Thyroid gland (tissue), 4 donors: Measurements from ENCODE around the gene ZBTB4. TPM values are rescaled to one million over a fixed set of nuclear protein-coding genes. Genes with fewer than 3 reads are reported as not detected.

Source experiments
- DNase-seq, 2 donors: peaks; one replicate each; pipeline ENCODE4 v3.0.0-alpha.2; 2019
- H3K27ac ChIP-seq, 3 donors: fragments of 200-600 bp; sonication (generic); 1 replicate in 2 of 3; 2 replicates in 1 of 3; pipeline ENCODE4 v1.5.1; 2016 to 2019; ENCODE audit warnings: mild to moderate bottlenecking in 1 of 3, moderate library complexity in 1 of 3
- H3K27me3 ChIP-seq: fragments of 200-600 bp; sonication (generic); one replicate; pipeline ENCODE4 v1.5.1; 2019
- H3K36me3 ChIP-seq, 2 donors: fragments of 200-600 bp; sonication (generic); one replicate each; pipeline ENCODE4 v1.5.1; 2016 to 2019
- H3K4me1 ChIP-seq, 2 donors: fragments of 200-600 bp; sonication (generic); one replicate each; pipeline ENCODE4 v1.5.1; 2017 to 2019
- H3K4me3 ChIP-seq, 3 donors: fragments of 200-600 bp; sonication (generic); replicated peaks in 1 of 3; 1 replicate in 2 of 3; 2 replicates in 1 of 3; pipeline ENCODE4 v1.5.1; 2016; ENCODE audit warnings: mild to moderate bottlenecking in 1 of 3
- H3K9me3 ChIP-seq: fragments of 200-600 bp; sonication (generic); one replicate; pipeline ENCODE4 v1.5.1; 2017
- CTCF ChIP-seq, 6 experiments: fragments of 200-600 bp in 3 of 6; fragments of 450-650 bp in 3 of 6; sonication (generic) in 3 of 6; IDR thresholded peaks; one replicate each; pipeline ENCODE4 v1.5.1; 2016 to 2019; ENCODE audit warnings: antibody characterized with exemption in 6 of 6, mild to moderate bottlenecking in 2 of 6, inconsistent platforms in 1 of 6, moderate library complexity in 1 of 6
- POLR2A ChIP-seq, 2 donors: fragments of 450-650 bp; IDR thresholded peaks; one replicate each; pipeline ENCODE4 v1.6.1; 2017; ENCODE audit warnings: antibody characterized with exemption in 2 of 2, mild to moderate bottlenecking in 2 of 2, moderate library complexity in 1 of 2
- WGBS, 2 donors: methylation state at CpG; one replicate each; pipeline ENCODE4 v1.1.5; 2017; 5-methylcytosine and 5-hydroxymethylcytosine counted together
- intact Hi-C: fragments of 100-400 bp; cut with DNase I; formaldehyde crosslinking; loops from one replicate; pipeline ENCODE4 v1.15.1; 2023
- total RNA-seq, 4 donors: library from RNA; depleted of rRNA; stranded (reverse); fragments of >200 nt; gene quantifications; one replicate each; pipeline ENCODE4 v1.2.3, GENCODE V29; 2016

Gene ZBTB4
- total RNA-seq, 4 donors from 2014 or later = 58.5 to 85.2 (median 79.9) TPM

GRCh38 chr17:7426896-7427489, 52.4 kb downstream of the ZBTB4 start:
- Histone ChIP-seq H3K36me3 (no peaks in the 10 kb centered on the region), H3K4me1 (no peaks in the 10 kb centered on the region), H3K27ac (no peak overlapping the region), H3K27me3 (no peaks in the 10 kb centered on the region), H3K4me3 (no peak overlapping the region), H3K9me3 (no peaks in the 10 kb centered on the region)
- intact Hi-C loops = no loop called here
- no peak for TF ChIP-seq POLR2A (IDR thresholded peaks at IDR 0.05)
- TF ChIP-seq CTCF (IDR thresholded peaks at IDR 0.05) = no peak
- 89 to 94% methylated on average over 2 to 19 of the region's 29 CpGs for WGBS, 2 donors
- no peak for DNase-seq

DNA sequence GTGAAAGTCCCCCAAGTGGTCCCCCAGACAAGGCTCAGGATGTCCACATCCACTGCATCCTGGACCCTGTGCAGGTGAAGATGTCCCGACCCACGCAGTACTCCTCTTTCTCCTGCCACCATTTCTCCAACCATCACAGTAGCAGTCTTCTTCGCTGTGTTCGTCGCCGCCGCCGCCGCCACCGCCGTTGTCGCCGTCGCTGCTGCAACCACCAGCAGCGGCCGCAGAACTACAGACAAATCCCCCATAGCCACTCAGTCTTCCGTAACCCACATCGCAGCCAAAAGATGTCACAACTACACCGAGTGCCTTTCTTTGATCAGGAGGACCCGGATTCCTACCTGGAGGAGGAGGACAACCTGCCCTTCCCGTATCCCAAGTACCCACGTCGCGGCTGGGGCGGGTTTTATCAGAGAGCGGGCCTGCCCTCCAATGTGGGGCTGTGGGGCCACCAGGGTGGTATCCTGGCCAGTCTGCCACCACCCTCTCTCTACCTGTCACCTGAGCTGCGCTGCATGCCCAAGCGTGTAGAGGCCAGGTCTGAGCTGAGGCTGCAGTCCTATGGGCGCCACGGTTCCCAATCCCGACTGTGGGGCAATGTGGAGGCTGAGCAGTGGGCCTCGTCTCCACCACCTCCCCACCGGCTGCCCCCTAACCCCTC, 53.1 kb downstream of the ZBTB4 start:
- TF ChIP-seq POLR2A (IDR thresholded peaks at IDR 0.05) (no peak), CTCF (IDR thresholded peaks at IDR 0.05) (no peak)
- H3K27ac ChIP-seq = no peak overlapping the region
- H3K36me3 ChIP-seq = no peaks in the 10 kb centered on the region
- no peak overlapping the region for H3K4me3 ChIP-seq
- no peak for DNase-seq
- intact Hi-C loops = no loop called here
- H3K9me3 ChIP-seq = no peaks in the 10 kb centered on the region
- 91 to 95% methylated on average over 29 to 33 of the region's 33 CpGs for WGBS, 2 donors
- H3K4me1 ChIP-seq = no peaks in the 10 kb centered on the region
- H3K27me3 ChIP-seq = no peaks in the 10 kb centered on the region

DNA sequence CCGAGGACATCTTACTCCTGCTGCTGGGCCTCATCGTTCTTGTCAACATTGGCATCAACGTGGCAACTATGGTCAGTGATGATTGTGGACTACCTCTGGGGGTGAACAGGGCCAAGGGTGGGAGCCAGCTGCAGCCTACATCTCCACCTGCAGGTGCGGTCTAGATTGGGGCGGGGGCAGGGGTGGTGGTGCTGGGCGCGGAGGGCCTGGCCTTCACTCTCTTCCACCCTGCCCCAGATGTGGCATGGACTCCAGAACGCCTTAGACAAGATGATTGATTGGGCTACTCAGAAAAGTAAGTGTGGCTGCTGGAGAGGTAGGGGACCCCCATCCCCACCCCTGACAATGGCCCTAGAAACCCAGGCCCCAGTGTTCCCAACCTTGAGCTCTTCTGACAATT, 53.7 kb downstream of the ZBTB4 start:
- no peaks in the 10 kb centered on the region for H3K27me3 ChIP-seq
- intact Hi-C loops = no loop called here
- no peak for DNase-seq
- no peaks in the 10 kb centered on the region for H3K36me3 ChIP-seq
- no peaks in the 10 kb centered on the region for H3K4me1 ChIP-seq
- no peaks in the 10 kb centered on the region for H3K9me3 ChIP-seq
- H3K4me3 ChIP-seq = no peak overlapping the region
- 88 to 90% methylated on average over 3 of the region's 8 CpGs for WGBS, 2 donors
- H3K27ac ChIP-seq = no peak overlapping the region
- TF ChIP-seq CTCF (IDR thresholded peaks at IDR 0.05) (no peak), POLR2A (IDR thresholded peaks at IDR 0.05) (no peak)

DNA sequence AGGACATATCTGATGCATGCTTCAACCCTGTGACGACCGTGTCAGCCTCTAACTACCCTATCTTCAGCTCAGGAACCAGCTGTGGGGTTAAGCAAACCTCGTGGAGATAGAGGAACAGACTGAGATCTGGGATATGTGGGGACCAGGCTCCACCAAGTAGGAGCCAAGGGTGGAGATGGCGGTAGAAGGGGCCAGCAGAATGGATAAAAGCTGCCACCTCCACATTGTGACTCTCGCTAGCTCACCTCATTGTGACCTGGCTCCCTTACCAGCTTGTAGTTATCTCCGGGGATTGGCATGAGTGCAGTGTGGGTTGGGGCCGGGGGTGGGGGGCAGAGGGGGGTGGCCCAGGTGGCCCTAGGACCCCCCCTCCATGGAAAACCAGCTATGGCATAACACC, 54.1 kb downstream of the ZBTB4 start, which contains the start of gene SPEM2:
Gene SPEM2, plus strand, starts transcription at position 301 of the 400 bp plus-strand sequence. Its CDS starts 73 bp downstream, at position 374.
- no peak within 1 kb of the TSS for H3K4me3 ChIP-seq
- H3K4me1 ChIP-seq = no peaks in the 10 kb centered on the region
- H3K27ac ChIP-seq = no peak within 1 kb of the TSS
- TF ChIP-seq POLR2A (IDR thresholded peaks at IDR 0.05) (no peak), CTCF (IDR thresholded peaks at IDR 0.05) (no peak)
- H3K27me3 ChIP-seq = no peaks in the 10 kb centered on the region
- intact Hi-C loops = no loop called here
- no peaks in the 10 kb centered on the region for H3K36me3 ChIP-seq
- 82 to 84% methylated on average over 5 to 7 of the region's 7 CpGs for WGBS, 2 donors
- no peak for DNase-seq
- no peaks in the 10 kb centered on the region for H3K9me3 ChIP-seq

DNA sequence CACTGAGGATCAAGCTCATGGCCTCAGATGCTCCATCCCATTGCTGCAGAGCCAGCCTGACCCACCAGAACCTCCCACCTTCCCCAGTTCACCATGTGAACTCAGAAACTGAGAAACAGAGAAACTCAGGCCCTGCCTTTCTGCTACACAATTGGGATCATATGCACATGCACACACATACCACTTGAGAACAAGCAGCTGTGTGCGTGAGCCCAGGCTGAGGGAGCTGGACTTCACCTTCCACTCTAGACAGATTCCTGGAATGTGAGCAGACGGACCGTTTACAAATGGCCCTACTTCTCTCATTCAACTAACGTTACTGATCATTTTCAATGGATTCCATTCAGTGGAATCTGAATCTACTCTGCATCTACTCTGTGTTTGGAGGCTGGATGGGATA, 55.8 kb downstream of the ZBTB4 start:
- no peak overlapping the region for H3K4me3 ChIP-seq
- H3K9me3 ChIP-seq = no peaks in the 10 kb centered on the region
- WGBS, 2 donors = 41 to 50% methylated on average over 4 of the region's 4 CpGs

More for the DNA sequence above, 55.8 kb downstream of the ZBTB4 start:
- intact Hi-C loops = loop anchor here (5.0 kb wide), 1 partner anchor 61 kb away; no protein-coding TSS in a partner anchor
- Histone ChIP-seq H3K36me3 (no peaks in the 10 kb centered on the region), H3K27ac (no peak overlapping the region), H3K4me1 (no peaks in the 10 kb centered on the region), H3K27me3 (no peaks in the 10 kb centered on the region)
- no peak for DNase-seq
- TF ChIP-seq POLR2A (IDR thresholded peaks at IDR 0.05) (no peak), CTCF (IDR thresholded peaks at IDR 0.05) (no peak)
